HepG2 (cell line): Measurements from ENCODE around the gene H1-8. TPM values are rescaled to one million over a fixed set of nuclear protein-coding genes. Genes with fewer than 3 reads are reported as not detected.

Source experiments
- ATAC-seq: fragments of 200-7000 bp; cut with Tn5 transposase; 3 replicates; pipeline ENCODE4 v1.9.1; 2020; ENCODE audit warnings: mild to moderate bottlenecking, moderate library complexity
- BruUV-seq: library from RNA; stranded (reverse); fragments of 400-500 nt; replicated peaks from 2 replicates; lab custom pipeline; 2021; lab: Mats Ljungman, UMichigan
- CTCF ChIA-PET: fragments of 300-600 bp; formaldehyde crosslinking; extraction: SDS; loops from one replicate; lab custom pipeline; 2021; ENCODE audit warnings: low total read pairs, inconsistent platforms, low intra/inter-chr PET ratio; lab: Yijun Ruan, JAX
- POLR2A ChIA-PET: fragments of 350-600 bp; sonication (Branson Sonifier 250); formaldehyde crosslinking; loops from one replicate; lab custom pipeline; 2020; ENCODE audit warnings: antibody characterized with exemption, inconsistent platforms; lab: Yijun Ruan, JAX
- DNase-seq: peaks from one replicate; pipeline ENCODE4 v3.0.0-alpha.2; 2015; ENCODE audit warnings: low spot score
- FAIRE-seq: peaks from 3 replicates; lab custom pipeline; 2011; peaks lifted over from hg19 to GRCh38; lab: Jason Lieb, UNC
- H2AFZ ChIP-seq: one replicate; pipeline ENCODE4 v1.6.1; 2011; ENCODE audit warnings: low read length, inconsistent platforms
- H3K27ac ChIP-seq: fragments of 300-600 bp; 3 replicates; pipeline ENCODE4 v1.8.0; 2011; ENCODE audit warnings: mixed run types, mild to moderate bottlenecking, mixed read lengths, low read length, inconsistent platforms; ENCODE audit not compliant: insufficient read depth; ENCODE audit errors: extremely low read length
- H3K27me3 ChIP-seq, 2 experiments: fragments of 200-600 bp in 1 of 2; 2 replicates in 1 of 2; 3 replicates in 1 of 2; pipeline versions ENCODE4 v1.6.0 to v1.8.0; 2011; ENCODE audit warnings: low read length in 2 of 2, mild to moderate bottlenecking in 2 of 2, moderate library complexity in 2 of 2, inconsistent platforms in 1 of 2; ENCODE audit not compliant: insufficient read depth in 2 of 2, control insufficient read depth in 1 of 2
- H3K36me3 ChIP-seq, 2 experiments: fragments of 200-600 bp in 1 of 2; replicated peaks in 1 of 2; 2 replicates in 1 of 2; 3 replicates in 1 of 2; pipeline versions ENCODE4 v1.5.1 to v1.8.0; 2011; ENCODE audit warnings: low read length in 2 of 2, inconsistent platforms in 1 of 2; ENCODE audit not compliant: insufficient read depth in 2 of 2, control insufficient read depth in 1 of 2
- H3K4me1 ChIP-seq: 2 replicates; pipeline ENCODE4 v1.5.1; 2012; ENCODE audit warnings: low read length, inconsistent platforms; ENCODE audit not compliant: insufficient read depth
- H3K4me2 ChIP-seq: 2 replicates; pipeline ENCODE4 v1.6.0; 2011; ENCODE audit warnings: low read depth, low read length, inconsistent platforms
- H3K4me3 ChIP-seq, 3 experiments: fragments of 200-600 bp in 1 of 3; sonication (generic), shearing (Covaris generic) in 1 of 3; replicated peaks in 1 of 3; 2 replicates each; pipeline ENCODE4 v1.5.1; 2011 to 2016; ENCODE audit warnings: low read length in 3 of 3, inconsistent platforms in 2 of 3, low read depth in 2 of 3, mild to moderate bottlenecking in 2 of 3, control low read depth in 1 of 3, mixed read lengths in 1 of 3; ENCODE audit not compliant: insufficient read depth in 1 of 3
- H3K79me2 ChIP-seq: one replicate; pipeline ENCODE4 v1.6.1; 2011; ENCODE audit warnings: low read length, inconsistent platforms; ENCODE audit not compliant: insufficient read depth
- H3K9ac ChIP-seq: 2 replicates; pipeline ENCODE4 v1.6.0; 2011; ENCODE audit warnings: mild to moderate bottlenecking, low read depth, low read length, inconsistent platforms; ENCODE audit not compliant: insufficient read depth
- H3K9me3 ChIP-seq: 2 replicates; pipeline ENCODE4 v1.5.1; 2012; ENCODE audit warnings: mild to moderate bottlenecking, low read length
- H4K20me1 ChIP-seq: 2 replicates; pipeline ENCODE4 v1.6.0; 2011; ENCODE audit warnings: inconsistent platforms, mild to moderate bottlenecking, low read length, moderate library complexity; ENCODE audit not compliant: insufficient read depth
- BORCS8-MEF2B ChIP-seq: sonication (generic); formaldehyde crosslinking; IDR thresholded peaks from 2 replicates; pipeline ENCODE4 v1.8.0; 2022; ENCODE audit warnings: mild to moderate bottlenecking, missing genetic modification reagents
- CAMTA2 ChIP-seq: sonication (generic); formaldehyde crosslinking; IDR thresholded peaks from 2 replicates; pipeline ENCODE4 v1.4.0; 2020; ENCODE audit warnings: mild to moderate bottlenecking, missing genetic modification reagents, borderline replicate concordance
- CBFB ChIP-seq: sonication (generic); formaldehyde crosslinking; IDR thresholded peaks from 2 replicates; pipeline ENCODE4 v1.4.0; 2020; ENCODE audit warnings: missing genetic modification reagents
- CENPX ChIP-seq: sonication (generic); formaldehyde crosslinking; IDR thresholded peaks from 2 replicates; pipeline ENCODE4 v1.9.0; 2021; ENCODE audit warnings: mild to moderate bottlenecking, missing genetic modification reagents, moderate library complexity
- CSRNP1 ChIP-seq: sonication (generic); formaldehyde crosslinking; IDR thresholded peaks from 2 replicates; pipeline ENCODE4 v1.8.1; 2023; ENCODE audit warnings: mild to moderate bottlenecking, missing genetic modification reagents
- EZH2 ChIP-seq: conservative IDR thresholded peaks from 2 replicates; pipeline ENCODE4 v1.6.1; 2012; ENCODE audit warnings: mild to moderate bottlenecking, low read depth, low read length, moderate library complexity
- FOXC1 ChIP-seq: sonication (generic); formaldehyde crosslinking; IDR thresholded peaks from 2 replicates; pipeline ENCODE4 v1.8.0; 2022; ENCODE audit warnings: mild to moderate bottlenecking, missing genetic modification reagents, borderline replicate concordance
- LRRFIP1 ChIP-seq: sonication (generic); formaldehyde crosslinking; conservative IDR thresholded peaks from 2 replicates; pipeline ENCODE4 v1.4.0; 2020; ENCODE audit warnings: missing genetic modification reagents
- MIER3 ChIP-seq: IDR thresholded peaks from 2 replicates; pipeline ENCODE4 v1.6.1; 2016; ENCODE audit warnings: missing compliant biosample characterization, borderline replicate concordance
- RFX1 ChIP-seq: fragments of 450-650 bp; IDR thresholded peaks from 2 replicates; pipeline ENCODE4 v1.6.1; 2017
- SIX1 ChIP-seq: sonication (generic); formaldehyde crosslinking; IDR thresholded peaks from 2 replicates; pipeline ENCODE4 v1.4.0; 2020; ENCODE audit warnings: missing genetic modification reagents, borderline replicate concordance
- SMARCC2 ChIP-seq: fragments of 450-650 bp; IDR thresholded peaks from 2 replicates; pipeline ENCODE4 v1.6.1; 2017; ENCODE audit warnings: antibody characterized with exemption, mild to moderate bottlenecking
- ZNF572 ChIP-seq: sonication (generic); formaldehyde crosslinking; IDR thresholded peaks from 2 replicates; pipeline ENCODE4 v1.5.1; 2020; ENCODE audit warnings: mild to moderate bottlenecking, missing genetic modification reagents
- ZNF577 ChIP-seq: sonication (generic); formaldehyde crosslinking; IDR thresholded peaks from 2 replicates; pipeline ENCODE4 v1.4.0; 2020; ENCODE audit warnings: mild to moderate bottlenecking, low read depth, missing genetic modification reagents, borderline replicate concordance
- ZNF75D ChIP-seq: sonication (generic); formaldehyde crosslinking; IDR thresholded peaks from 2 replicates; pipeline ENCODE4 v1.8.1; 2023; ENCODE audit warnings: missing genetic modification reagents, mild to moderate bottlenecking, borderline replicate concordance
- ZNF780A ChIP-seq: sonication (generic); formaldehyde crosslinking; IDR thresholded peaks from 2 replicates; pipeline ENCODE4 v1.8.0; 2022; ENCODE audit warnings: mild to moderate bottlenecking, missing genetic modification reagents, moderate library complexity
- ZSCAN29 ChIP-seq: sonication (generic); formaldehyde crosslinking; conservative IDR thresholded peaks from 2 replicates; pipeline ENCODE4 v1.4.0; 2020; ENCODE audit warnings: mild to moderate bottlenecking, missing genetic modification reagents
- WGBS: methylation state at CpG from one replicate; pipeline ENCODE4 v1.1.6; 2017; ENCODE audit warnings: low lambda C conversion rate; 5-methylcytosine and 5-hydroxymethylcytosine counted together
- in situ Hi-C: cut with HindIII; loops from 2 replicates; pipeline ENCODE4 v1.10.0; 2017; ENCODE audit warnings: low pct_unique_long_range_greater_than_20kb; ENCODE audit not compliant: extremely low pct_ligation_motif_present
- intact Hi-C: fragments of 100-400 bp; cut with micrococcal nuclease; formaldehyde crosslinking; loops from one replicate; pipeline ENCODE4 v1.10.0; 2022; ENCODE audit not compliant: unreplicated experiment
- polyA plus RNA-seq, 8 experiments: library from polyadenylated mRNA; depleted of rRNA in 3 of 8; stranded (reverse) in 7 of 8; unstranded in 1 of 8; fragments of >200 nt; fragmentation: Illumina TruSeq in 4 of 8; extraction: Trizol in 4 of 8; gene quantifications; 2 replicates each; pipeline versions ENCODE4 v1.2.1 to v1.2.3, GENCODE V29; 2011 to 2016; ENCODE audit warnings: low read depth in 4 of 8, missing spikeins in 1 of 8, mixed read lengths in 1 of 8; ENCODE audit not compliant: insufficient read depth in 1 of 8
- total RNA-seq, 5 experiments: library from RNA; depleted of rRNA; stranded (reverse); fragments of >200 nt; fragmentation: Illumina TruSeq; extraction: Trizol; gene quantifications; 2 replicates each; pipeline ENCODE4 v1.2.3, GENCODE V29; 2016; ENCODE audit warnings: low read depth in 1 of 5
- TF ChIP-seq, protein P1 (sequence below): IDR thresholded peaks from 2 replicates; pipeline ENCODE4 v1.6.1; 2016; ENCODE audit warnings: low read depth
- TF ChIP-seq, protein P2 (sequence below): sonication (generic); formaldehyde crosslinking; conservative IDR thresholded peaks from 2 replicates; pipeline ENCODE4 v1.8.0; 2022; ENCODE audit warnings: low read depth, missing genetic modification reagents

Gene H1-8
- total and polyA plus RNA-seq, 2 of the 13 experiments (the other 11 are each of a cell fraction or from before 2014, with no cell fraction given): 0.08 TPM; not detected in 1

DNA sequence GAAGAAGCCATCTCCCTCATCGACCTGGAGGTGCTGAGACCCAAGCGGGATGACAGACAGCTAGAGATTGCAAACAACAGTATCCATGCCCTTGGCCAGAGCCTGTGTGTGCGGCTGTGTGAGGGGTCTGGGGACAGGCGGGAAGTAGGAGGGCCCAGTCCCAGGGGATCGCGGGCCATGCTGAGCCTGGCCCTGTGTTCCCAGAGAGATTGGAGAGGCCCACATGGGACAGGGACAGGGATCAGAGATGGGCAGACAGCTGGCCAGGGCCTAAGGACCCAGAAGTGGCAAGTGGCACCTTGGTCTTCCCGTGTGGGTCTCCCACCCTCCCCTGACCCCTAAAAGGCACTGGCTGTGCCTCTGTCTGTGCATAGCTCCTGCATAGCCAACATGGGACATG lies 25.5 kb upstream of the H1-8 start:
- peaks cover 57% of the 10 kb centered on the region for H3K4me1 ChIP-seq
- DNase-seq (no peak), ATAC-seq (peak; percentile 11; the same call in 2 of the 3 replicates), FAIRE-seq (no peak)
- no TSS peak for BruUV-seq
- H3K36me3 ChIP-seq: peaks cover 0 to 1% of the 10 kb centered on the region in 2 experiments; a peak in 1 of 5 replicates
- no peak overlapping the region for H3K9ac ChIP-seq
- intact Hi-C loops: no loop called here
- ChIA-PET POLR2A (interaction anchor here (1.5 kb wide), 1 partner anchor 76 kb away, joined by 4 read pairs; no protein-coding TSS in a partner anchor), CTCF (no interaction called here)
- no peaks in the 10 kb centered on the region for H4K20me1 ChIP-seq
- no peaks in the 10 kb centered on the region for H3K79me2 ChIP-seq
- H3K27me3 ChIP-seq: no peaks in the 10 kb centered on the region
- in situ Hi-C loops: no loop called here
- 55% methylated on average over 2 of the region's 7 CpGs for WGBS
- no peak overlapping the region for H2AFZ ChIP-seq
- H3K9me3 ChIP-seq: no peaks in the 10 kb centered on the region
- H3K27ac ChIP-seq: no peak overlapping the region
- H3K4me2 ChIP-seq: no peak overlapping the region
- H3K4me3 ChIP-seq: no peak overlapping the region
- TF ChIP-seq ZNF572: no peak
- TF ChIP-seq SIX1: no peak
- TF ChIP-seq CAMTA2 (CRISPR knock-in tag): no peak
- TF ChIP-seq MIER3 (CRISPR knock-in tag): no peak
- no peak for TF ChIP-seq CSRNP1 (CRISPR knock-in tag)
- no peak for TF ChIP-seq SMARCC2
- TF ChIP-seq LRRFIP1: no peak
- no peak for TF ChIP-seq ZNF75D (CRISPR knock-in tag)
- no peak for TF ChIP-seq ZSCAN29 (CRISPR knock-in tag)
- no peak for TF ChIP-seq CENPX (CRISPR knock-in tag)
- TF ChIP-seq ZNF577 (CRISPR knock-in tag): no peak
- no peak for TF ChIP-seq EZH2
- TF ChIP-seq FOXC1 (CRISPR knock-in tag): no peak
- no peak for TF ChIP-seq ZNF780A (CRISPR knock-in tag)
- TF ChIP-seq, protein P1, sequence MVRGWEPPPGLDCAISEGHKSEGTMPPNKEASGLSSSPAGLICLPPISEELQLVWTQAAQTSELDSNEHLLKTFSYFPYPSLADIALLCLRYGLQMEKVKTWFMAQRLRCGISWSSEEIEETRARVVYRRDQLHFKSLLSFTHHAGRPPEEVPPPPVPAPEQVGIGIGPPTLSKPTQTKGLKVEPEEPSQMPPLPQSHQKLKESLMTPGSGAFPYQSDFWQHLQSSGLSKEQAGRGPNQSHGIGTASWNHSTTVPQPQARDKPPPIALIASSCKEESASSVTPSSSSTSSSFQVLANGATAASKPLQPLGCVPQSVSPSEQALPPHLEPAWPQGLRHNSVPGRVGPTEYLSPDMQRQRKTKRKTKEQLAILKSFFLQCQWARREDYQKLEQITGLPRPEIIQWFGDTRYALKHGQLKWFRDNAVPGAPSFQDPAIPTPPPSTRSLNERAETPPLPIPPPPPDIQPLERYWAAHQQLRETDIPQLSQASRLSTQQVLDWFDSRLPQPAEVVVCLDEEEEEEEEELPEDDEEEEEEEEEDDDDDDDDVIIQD (CRISPR knock-in tag): no peak
- TF ChIP-seq CBFB (CRISPR knock-in tag): no peak
- TF ChIP-seq, protein P2, sequence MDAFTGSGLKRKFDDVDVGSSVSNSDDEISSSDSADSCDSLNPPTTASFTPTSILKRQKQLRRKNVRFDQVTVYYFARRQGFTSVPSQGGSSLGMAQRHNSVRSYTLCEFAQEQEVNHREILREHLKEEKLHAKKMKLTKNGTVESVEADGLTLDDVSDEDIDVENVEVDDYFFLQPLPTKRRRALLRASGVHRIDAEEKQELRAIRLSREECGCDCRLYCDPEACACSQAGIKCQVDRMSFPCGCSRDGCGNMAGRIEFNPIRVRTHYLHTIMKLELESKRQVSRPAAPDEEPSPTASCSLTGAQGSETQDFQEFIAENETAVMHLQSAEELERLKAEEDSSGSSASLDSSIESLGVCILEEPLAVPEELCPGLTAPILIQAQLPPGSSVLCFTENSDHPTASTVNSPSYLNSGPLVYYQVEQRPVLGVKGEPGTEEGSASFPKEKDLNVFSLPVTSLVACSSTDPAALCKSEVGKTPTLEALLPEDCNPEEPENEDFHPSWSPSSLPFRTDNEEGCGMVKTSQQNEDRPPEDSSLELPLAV (CRISPR knock-in tag): no peak
- no peak for TF ChIP-seq RFX1
- TF ChIP-seq BORCS8-MEF2B (CRISPR knock-in tag): no peak
